ENCODE data around the gene CD96. TPM values are rescaled to one million over a fixed set of nuclear protein-coding genes. Genes with fewer than 3 reads are reported as not detected.

Gene CD96
- total RNA-seq, 1 donor from 2014 or later, result 0.61 TPM

DNA sequence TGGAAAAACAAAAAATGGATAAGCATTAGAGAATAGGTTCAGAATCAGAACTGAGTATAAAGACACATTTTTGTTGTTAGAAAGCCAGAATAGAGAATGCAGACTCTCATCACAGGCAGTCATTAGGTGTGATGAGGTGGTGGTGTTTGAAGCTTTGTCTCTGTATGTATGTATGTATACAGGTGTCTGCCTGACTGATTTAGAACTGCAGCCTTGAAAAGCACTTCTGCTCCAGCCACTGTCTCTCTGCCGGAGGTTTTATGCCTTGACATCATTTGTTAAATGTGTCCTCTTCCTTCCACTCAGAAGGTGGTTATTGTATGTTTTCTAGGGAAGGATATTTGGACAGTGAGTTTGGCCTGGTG is 133.8 kb downstream of the CD96 start:
- peak overlapping the region; percentile 69 for H3K4me3 ChIP-seq (ENCODE audit: insufficient read depth, low read depth, low read length)
- Mint-ChIP-seq H3K4me1 (ENCODE audit: low read depth, unreplicated experiment) (peaks cover 43% of the 10 kb centered on the region), H3K4me3 (ENCODE audit: unreplicated experiment) (peak overlapping the region; percentile 96), H3K9me3 (ENCODE audit: unreplicated experiment) (peaks cover 4% of the 10 kb centered on the region), H3K27ac (ENCODE audit: unreplicated experiment) (no peak overlapping the region), H3K27me3 (ENCODE audit: low read depth, unreplicated experiment) (no peaks in the 10 kb centered on the region), H3K36me3 (ENCODE audit: low read depth, unreplicated experiment) (no peaks in the 10 kb centered on the region)
- H3K27ac ChIP-seq (ENCODE audit: low read depth, low read length), result no peak overlapping the region
- no peaks in the 10 kb centered on the region for H4K20me1 ChIP-seq (ENCODE audit: insufficient read depth, low read length)
- H3K79me2 ChIP-seq (ENCODE audit: insufficient read depth, low read length), result no peaks in the 10 kb centered on the region
- H3K9ac ChIP-seq (ENCODE audit: low read length), result peak overlapping the region; percentile 32
- no peaks in the 10 kb centered on the region for H3K9me3 ChIP-seq (ENCODE audit: insufficient read depth, low read depth, low read length)
- TF ChIP-seq CTCF (IDR thresholded peaks at IDR 0.05; ENCODE audit: insufficient read depth, low read depth, low read length) (no peak), EZH2 (IDR thresholded peaks at IDR 0.05; ENCODE audit: insufficient read depth, low read length) (no peak)
- H3K4me2 ChIP-seq (ENCODE audit: low read length), result peak overlapping the region; percentile 84
- no peaks in the 10 kb centered on the region for H3K36me3 ChIP-seq (ENCODE audit: insufficient read depth, low read length)
- peaks cover 32% of the 10 kb centered on the region for H3K4me1 ChIP-seq (ENCODE audit: insufficient read depth, low read length)
- no peak for FAIRE-seq
- H2AFZ ChIP-seq (ENCODE audit: low read depth, low read length), result no peak overlapping the region
- no peak for DNase-seq (ENCODE audit: low read depth)
- H3K27me3 ChIP-seq (ENCODE audit: insufficient read depth, low read length), result peaks cover 15% of the 10 kb centered on the region

- Mint-ChIP-seq H3K27me3 (ENCODE audit: low read depth, unreplicated experiment) (no peaks in the 10 kb centered on the region), H3K9me3 (ENCODE audit: unreplicated experiment) (peaks cover 4% of the 10 kb centered on the region), H3K4me3 (ENCODE audit: unreplicated experiment) (peak overlapping the region; percentile 96), H3K4me1 (ENCODE audit: low read depth, unreplicated experiment) (peaks cover 44% of the 10 kb centered on the region), H3K36me3 (ENCODE audit: low read depth, unreplicated experiment) (no peaks in the 10 kb centered on the region), H3K27ac (ENCODE audit: unreplicated experiment) (peak overlapping the region; percentile 28)
- H4K20me1 ChIP-seq (ENCODE audit: insufficient read depth, low read length), result peaks cover 2% of the 10 kb centered on the region
- H2AFZ ChIP-seq (ENCODE audit: low read depth, low read length), result no peak overlapping the region
- no peak overlapping the region for H3K27ac ChIP-seq (ENCODE audit: low read depth, low read length)
- H3K4me1 ChIP-seq (ENCODE audit: insufficient read depth, low read length), result peaks cover 32% of the 10 kb centered on the region
- peak; percentile 17 for FAIRE-seq
- peak; percentile 75 for DNase-seq (ENCODE audit: low read depth)
- H3K9ac ChIP-seq (ENCODE audit: low read length), result peak overlapping the region; percentile 32
- no peaks in the 10 kb centered on the region for H3K9me3 ChIP-seq (ENCODE audit: insufficient read depth, low read depth, low read length)
- H3K79me2 ChIP-seq (ENCODE audit: insufficient read depth, low read length), result no peaks in the 10 kb centered on the region
- H3K27me3 ChIP-seq (ENCODE audit: insufficient read depth, low read length), result peaks cover 15% of the 10 kb centered on the region
- TF ChIP-seq EZH2 (IDR thresholded peaks at IDR 0.05; ENCODE audit: insufficient read depth, low read length), result no peak
- TF ChIP-seq CTCF (IDR thresholded peaks at IDR 0.05; ENCODE audit: insufficient read depth, low read depth, low read length), result no peak
- no peaks in the 10 kb centered on the region for H3K36me3 ChIP-seq (ENCODE audit: insufficient read depth, low read length)
- peak overlapping the region; percentile 84 for H3K4me2 ChIP-seq (ENCODE audit: low read length)
- H3K4me3 ChIP-seq (ENCODE audit: insufficient read depth, low read depth, low read length), result peak overlapping the region; percentile 69
Measured at GRCh38 chr3:111676211-111677006, 134.4 kb downstream of the CD96 start.

GRCh38 chr3:111677007-111677392 is 135.0 kb downstream of the CD96 start:
- Histone ChIP-seq H3K4me1 (ENCODE audit: insufficient read depth, low read length) (peaks cover 32% of the 10 kb centered on the region), H3K9me3 (ENCODE audit: insufficient read depth, low read depth, low read length) (no peaks in the 10 kb centered on the region), H4K20me1 (ENCODE audit: insufficient read depth, low read length) (peaks cover 6% of the 10 kb centered on the region), H2AFZ (ENCODE audit: low read depth, low read length) (no peak overlapping the region), H3K4me2 (ENCODE audit: low read length) (peak overlapping the region; percentile 84), H3K9ac (ENCODE audit: low read length) (no peak overlapping the region), H3K79me2 (ENCODE audit: insufficient read depth, low read length) (no peaks in the 10 kb centered on the region), H3K27ac (ENCODE audit: low read depth, low read length) (no peak overlapping the region), H3K4me3 (ENCODE audit: insufficient read depth, low read depth, low read length) (no peak overlapping the region), H3K27me3 (ENCODE audit: insufficient read depth, low read length) (peaks cover 15% of the 10 kb centered on the region), H3K36me3 (ENCODE audit: insufficient read depth, low read length) (no peaks in the 10 kb centered on the region)
- FAIRE-seq (no peak), DNase-seq (ENCODE audit: low read depth) (no peak)
- H3K4me1 Mint-ChIP-seq (ENCODE audit: low read depth, unreplicated experiment), result peaks cover 45% of the 10 kb centered on the region
- TF ChIP-seq CTCF (IDR thresholded peaks at IDR 0.05; ENCODE audit: insufficient read depth, low read depth, low read length), result no peak
- no peak for TF ChIP-seq EZH2 (IDR thresholded peaks at IDR 0.05; ENCODE audit: insufficient read depth, low read length)
- H3K4me3 Mint-ChIP-seq (ENCODE audit: unreplicated experiment), result peak overlapping the region; percentile 96
- peak overlapping the region; percentile 28 for H3K27ac Mint-ChIP-seq (ENCODE audit: unreplicated experiment)
- no peaks in the 10 kb centered on the region for H3K27me3 Mint-ChIP-seq (ENCODE audit: low read depth, unreplicated experiment)
- H3K36me3 Mint-ChIP-seq (ENCODE audit: low read depth, unreplicated experiment), result no peaks in the 10 kb centered on the region
- peaks cover 4% of the 10 kb centered on the region for H3K9me3 Mint-ChIP-seq (ENCODE audit: unreplicated experiment)
